Fibroblast of skin of right biceps (primary cell): ENCODE results near the gene RNF224.
A peak's percentile ranks its signal among the peaks of the same experiment; 100 is the strongest.
"Not testable (repeated sequence)": the region's sequence is repeated elsewhere in the genome, so short reads cannot be mapped to it uniquely, and the experiment has no call there.

Experiments used
- DNase-seq: peaks from one replicate; pipeline ENCODE4 v3.0.0-alpha.2; 2013

RNF224 gene

DNA sequence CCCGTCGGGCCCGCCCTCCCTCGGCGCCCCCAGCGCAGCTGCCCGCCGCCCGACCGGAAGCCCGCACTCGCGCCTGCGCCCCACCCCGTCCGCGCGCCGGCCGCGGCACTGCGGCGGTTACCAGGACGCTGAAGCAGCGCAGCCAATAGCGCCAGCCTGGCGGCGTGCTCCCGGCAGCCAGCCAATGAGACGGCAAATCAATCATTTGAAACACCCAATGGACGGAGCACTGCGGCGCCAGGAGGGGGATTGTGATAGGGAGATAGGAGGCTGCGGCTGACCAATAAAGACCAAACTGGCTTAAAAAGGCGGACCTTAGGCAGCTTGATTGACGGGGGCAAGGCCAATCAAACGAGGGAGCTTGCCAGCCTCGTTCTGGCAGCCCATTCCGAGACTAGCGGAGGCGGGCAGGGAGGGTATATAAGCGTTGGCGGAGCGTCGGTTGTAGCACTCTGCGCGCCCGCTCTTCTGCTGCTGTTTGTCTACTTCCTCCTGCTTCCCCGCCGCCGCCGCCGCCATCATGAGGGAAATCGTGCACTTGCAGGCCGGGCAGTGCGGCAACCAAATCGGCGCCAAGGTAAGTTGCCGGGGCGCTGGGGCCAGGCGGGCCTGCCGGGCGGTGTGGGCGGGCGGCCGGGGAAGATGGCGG, 13.7 kb downstream of the RNF224 start, which contains the start of gene TUBB4B:
Gene TUBB4B (plus strand): TSS at position 447 of the 649 bp plus-strand sequence. CDS start 74 bp downstream, at position 521.
- DNase-seq, result peak; percentile 100

DNA sequence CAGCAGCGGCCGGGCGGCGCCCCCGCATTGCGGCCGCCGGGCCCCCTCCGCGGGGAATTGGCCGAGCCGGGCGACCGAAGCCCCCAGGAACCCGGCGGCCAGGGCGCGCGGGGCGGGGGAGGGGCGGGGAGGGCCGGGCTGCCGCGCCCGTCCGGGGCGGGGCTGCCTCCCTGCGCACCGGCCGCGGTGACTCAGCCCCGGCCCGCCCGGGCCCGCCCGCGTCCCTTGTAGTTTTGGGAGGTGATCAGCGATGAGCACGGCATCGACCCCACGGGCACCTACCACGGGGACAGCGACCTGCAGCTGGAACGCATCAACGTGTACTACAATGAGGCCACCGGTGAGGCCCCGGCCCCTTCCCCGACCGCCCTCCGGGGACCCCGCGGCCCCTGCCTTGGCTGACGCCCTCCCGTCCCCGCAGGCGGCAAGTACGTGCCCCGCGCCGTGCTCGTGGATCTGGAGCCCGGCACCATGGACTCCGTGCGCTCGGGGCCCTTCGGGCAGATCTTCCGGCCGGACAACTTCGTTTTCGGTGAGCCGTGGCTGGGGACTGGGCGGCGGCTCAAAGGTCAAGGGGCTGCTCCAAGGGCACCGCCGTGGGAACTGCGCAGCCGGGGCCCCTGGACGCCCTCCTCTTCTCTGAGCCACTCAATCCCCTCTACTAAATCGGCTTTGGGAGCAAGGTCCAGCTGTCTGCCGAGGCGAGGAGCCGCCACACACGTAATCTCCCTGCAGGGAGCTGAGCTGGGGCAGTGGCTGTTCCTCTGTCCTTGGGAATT, 14.4 kb downstream of the RNF224 start:
- peak; percentile 60 for DNase-seq

DNA sequence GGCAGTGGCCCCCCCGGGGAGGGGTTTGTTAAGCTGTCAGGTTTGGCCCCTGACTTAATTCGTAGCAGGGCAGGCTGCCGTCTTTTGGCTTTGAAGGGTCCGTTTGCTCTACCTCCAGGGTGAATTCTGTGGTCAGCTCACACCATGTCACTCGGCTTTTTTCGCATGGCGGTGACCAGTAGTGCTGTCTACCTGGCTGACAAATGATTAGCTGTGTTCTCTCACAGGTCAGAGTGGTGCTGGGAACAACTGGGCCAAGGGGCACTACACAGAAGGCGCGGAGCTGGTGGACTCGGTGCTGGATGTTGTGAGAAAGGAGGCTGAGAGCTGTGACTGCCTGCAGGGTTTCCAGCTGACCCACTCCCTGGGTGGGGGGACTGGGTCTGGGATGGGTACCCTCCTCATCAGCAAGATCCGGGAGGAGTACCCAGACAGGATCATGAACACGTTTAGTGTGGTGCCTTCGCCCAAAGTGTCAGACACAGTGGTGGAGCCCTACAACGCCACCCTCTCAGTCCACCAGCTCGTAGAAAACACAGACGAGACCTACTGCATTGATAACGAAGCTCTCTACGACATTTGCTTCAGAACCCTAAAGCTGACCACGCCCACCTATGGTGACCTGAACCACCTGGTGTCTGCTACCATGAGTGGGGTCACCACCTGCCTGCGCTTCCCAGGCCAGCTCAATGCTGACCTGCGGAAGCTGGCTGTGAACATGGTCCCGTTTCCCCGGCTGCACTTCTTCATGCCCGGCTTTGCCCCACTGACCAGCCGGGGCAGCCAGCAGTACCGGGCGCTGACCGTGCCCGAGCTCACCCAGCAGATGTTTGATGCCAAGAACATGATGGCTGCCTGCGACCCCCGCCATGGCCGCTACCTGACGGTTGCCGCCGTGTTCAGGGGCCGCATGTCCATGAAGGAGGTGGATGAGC, 15.2 kb downstream of the RNF224 start:
- no peak for DNase-seq

DNA sequence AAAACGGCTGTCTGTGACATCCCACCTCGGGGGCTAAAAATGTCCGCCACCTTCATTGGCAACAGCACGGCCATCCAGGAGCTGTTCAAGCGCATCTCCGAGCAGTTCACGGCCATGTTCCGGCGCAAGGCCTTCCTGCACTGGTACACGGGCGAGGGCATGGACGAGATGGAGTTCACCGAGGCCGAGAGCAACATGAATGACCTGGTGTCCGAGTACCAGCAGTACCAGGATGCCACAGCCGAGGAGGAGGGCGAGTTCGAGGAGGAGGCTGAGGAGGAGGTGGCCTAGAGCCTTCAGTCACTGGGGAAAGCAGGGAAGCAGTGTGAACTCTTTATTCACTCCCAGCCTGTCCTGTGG, 15.9 kb downstream of the RNF224 start:
- not testable (repeated sequence) for DNase-seq

DNA sequence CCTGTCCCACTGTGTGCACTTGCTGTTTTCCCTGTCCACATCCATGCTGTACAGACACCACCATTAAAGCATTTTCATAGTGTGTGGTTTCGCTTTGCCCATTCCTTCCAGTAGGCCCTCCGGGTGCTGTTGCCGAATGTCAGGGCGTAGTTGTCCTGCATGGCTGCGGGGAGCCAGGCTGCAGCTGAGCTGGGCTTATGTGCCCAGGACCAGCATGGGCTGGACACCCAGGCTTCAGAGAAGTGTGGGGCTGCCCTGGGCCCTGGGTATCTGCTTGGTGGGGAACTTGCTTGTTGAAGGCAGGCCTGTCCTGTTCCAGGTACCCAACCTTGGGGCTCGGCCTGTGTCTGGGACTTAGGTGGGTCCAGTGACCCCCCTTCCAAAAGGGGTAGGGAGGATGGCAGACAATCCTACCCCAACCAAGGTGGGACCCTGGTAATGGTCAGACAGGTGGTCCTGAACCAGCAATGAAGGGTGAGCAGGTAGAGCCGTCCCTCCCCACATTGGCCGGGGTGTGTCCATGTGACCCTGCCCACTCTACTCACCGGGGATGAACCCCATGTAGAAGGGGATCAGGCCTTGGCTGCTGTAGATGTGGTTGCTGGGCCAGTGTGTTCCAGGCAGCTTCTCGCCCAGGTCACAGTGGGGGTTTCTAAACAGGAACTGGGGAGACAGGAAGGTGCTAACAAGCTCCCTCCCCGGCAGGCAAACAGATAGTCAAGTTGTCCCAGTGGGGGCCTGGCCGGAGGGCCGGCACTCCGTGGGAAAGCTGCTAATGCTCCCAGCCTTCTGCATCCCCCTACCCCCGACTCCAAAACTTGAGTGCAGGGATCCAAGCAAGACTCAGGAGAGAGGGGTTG, 16.6 kb downstream of the RNF224 start:
- peak; percentile 17 for DNase-seq

DNA sequence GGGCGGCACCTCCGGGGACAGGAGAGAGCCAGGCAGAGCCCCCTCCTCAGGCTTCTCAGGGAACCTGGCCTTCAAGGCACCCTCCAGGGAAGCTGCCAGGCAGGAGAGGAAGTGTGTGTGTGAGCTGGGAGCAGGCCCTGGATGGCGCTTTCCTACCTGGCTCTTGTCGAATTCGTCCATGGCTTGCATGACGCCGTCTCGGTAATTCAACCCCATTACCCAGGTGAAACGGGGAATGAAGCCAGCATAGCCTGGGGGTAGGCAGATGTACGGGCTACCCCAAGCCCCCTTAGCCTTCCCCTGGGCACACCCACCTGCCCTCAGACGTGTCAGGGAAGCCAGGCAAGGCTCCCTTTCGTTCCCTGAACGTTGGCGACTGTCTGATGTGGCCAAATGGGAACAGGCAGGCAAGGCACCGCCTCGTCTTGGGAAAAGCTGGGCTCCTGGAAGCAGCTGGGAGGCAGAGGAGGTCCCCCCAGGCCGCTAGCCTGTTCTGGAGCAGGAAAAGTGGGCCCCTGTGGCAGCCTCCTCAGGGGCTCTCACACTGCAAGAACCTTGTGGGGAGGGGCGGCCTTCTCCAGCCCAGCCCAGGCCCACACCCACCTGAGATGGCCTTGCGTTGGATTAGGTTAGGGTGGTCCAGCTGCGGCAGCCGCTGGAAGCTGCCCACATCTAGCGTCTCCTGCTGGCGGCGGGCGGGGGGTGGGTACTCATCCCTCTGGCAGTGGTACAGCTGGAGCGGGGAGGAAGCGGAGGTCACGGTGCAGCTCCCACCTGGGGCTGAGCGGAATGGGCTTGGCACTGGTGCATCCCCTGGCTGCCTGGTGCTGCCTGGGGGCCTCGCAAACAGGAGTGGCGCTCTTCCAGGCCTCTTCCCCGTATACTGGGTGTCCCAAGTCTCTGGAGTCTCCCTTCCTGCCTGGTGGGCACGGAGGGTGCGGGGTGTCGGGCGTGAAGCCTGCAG, 17.5 kb downstream of the RNF224 start:
- no peak for DNase-seq

DNA sequence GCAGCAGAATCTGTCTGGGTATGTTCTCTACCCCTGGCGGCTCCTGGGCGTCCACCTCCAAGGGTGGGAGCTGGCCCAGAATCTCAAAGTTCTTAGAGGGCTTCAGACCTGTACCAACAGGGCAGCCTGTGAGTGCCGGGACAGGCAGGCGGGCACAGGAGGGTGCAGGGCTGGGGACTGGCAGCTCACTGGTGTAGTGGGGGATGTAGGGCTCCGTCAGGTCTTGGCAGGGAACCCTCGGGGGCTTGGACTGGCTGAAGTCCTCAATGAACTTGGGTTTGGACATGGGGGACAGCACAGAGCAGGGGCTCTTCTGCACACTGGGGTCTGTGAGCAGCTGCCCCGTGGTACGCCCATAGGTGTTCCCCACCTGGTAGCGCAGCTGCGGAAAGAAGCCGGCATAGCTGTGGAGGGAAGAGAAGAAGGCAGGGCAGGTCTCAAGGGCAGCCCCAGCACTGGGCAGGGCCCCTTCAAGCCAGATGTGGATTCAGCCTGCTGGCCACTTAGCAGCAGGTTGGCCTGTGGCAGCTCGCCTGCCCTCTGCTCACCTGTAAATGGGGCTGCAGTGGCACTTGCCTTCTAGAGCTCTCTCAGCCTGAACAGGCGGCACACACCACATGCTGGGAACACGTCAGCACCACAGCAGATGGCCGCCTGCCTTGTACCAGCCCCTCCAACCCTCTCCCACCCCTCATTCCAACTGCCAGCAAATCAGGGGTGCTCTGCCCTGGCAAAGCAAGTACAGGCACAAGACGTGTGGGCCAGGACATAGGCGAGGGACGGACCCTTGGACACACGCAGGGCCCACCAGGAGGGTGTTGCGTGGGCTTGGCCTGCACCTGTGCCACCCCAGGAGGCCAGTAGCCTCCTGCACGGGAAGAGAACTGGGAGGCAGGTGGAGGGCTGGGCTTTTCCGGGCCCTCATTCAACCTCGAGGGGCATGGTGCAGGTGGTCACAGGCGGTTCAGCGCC, 18.4 kb downstream of the RNF224 start:
- DNase-seq, result no peak

DNA sequence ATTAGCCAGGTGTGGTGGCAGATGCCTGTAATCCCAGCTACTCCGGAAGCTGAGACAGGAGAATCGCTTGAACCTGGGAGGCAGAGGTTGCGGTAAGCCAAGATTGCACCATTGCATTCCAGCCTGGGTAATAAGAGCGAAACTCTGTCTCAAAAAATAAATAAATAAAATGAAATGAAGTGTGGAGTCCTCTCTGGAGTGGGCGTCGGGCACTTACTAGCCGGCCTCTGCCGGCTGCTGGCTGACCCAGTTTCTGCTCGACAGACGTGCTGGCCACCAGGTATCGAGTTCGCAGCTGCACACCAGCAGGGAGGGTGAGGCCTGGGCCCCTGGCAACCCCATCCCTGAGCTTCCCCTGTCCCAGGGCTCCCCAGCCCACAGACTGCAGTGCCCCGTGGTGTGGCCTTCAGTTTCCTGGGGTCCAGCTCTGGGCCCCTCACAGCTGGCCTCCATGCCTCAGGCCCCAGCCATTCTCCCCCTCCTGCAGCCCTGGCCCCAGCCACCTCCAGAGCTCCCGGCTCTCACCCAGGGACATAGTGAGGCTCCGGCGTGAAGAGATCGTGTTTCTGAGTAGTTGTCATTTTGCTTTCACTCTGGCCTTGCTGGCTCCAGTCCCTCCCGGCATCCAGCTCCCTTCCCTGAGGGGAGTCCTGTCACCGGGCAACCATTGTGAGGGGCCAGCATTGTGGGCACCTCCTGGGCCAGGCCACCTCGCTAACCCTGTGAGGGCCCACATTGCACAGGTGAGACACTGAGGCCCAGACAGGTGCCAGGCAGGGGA, 20.0 kb downstream of the RNF224 start:
- DNase-seq, result no peak

DNA sequence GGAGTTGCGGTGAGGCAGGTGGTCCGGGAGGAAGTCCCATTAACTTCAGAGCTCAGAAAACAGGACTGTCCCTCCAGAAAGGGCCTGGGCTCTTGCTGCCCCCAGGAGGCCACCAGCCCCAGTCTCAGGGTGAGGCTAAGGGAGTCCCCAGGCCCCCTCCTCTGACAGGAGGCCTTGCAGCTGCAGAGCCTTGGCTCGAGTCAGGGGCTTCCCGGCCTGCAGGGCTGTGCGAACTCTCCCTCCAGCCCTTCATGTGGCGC, 20.5 kb downstream of the RNF224 start:
- DNase-seq, result no peak

DNA sequence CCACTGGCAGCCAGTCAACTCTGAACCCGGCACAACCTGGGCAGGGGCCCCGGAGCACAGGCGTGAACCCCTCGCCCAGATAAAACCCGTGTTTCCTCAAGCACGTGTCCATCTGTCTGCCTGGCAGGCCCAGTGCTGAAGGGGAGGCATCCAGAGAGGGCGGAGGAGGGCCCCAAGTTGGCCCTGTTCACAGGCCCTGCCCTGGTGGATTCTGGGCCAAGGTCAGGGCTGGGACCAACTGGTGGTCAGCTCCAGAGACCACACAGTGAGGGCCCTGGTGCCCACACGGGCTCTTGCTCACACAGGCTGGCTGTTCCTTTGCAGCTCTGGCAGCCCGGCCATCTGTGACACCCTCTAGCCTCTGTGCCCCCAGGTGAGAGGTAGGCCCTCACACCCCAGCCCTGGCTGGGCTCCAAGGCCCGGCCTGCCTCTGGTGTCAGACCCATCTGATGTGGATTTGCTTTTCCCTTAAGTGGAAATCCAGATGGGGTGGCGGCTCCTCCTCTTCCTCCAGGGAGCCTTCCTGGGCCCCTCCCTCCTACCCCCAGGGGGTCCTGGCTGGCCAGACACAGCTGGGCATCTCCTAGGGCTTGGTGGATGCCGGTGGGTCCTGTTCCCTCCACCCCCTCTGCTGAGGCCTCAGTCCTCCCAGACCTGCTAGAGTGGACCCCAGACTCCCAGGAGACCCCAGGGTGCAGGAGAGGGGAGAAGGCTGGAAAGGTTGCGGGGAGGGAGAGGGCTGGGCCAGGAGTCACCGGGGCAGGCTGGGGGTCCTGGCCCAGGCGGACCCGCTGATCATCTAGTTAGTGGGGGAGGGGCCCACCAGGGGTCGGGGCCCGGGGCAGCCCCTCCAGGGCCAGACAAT, 23.3 kb downstream of the RNF224 start:
- no peak for DNase-seq

DNA sequence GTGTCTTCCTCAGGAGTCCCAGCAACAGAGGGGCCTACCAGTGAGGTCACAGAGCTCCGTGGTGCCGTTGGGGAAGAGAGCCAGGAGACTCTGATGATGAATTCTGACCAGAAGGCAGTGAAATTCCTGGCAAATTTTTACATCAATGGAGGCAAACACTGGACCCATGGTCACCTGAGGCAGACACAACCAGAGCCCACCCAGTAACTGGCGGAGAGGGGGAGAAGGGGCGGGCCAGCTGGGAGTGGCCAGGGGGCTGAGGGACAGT, 23.8 kb downstream of the RNF224 start, which contains the start of gene STPG3:
Gene STPG3 (plus strand): TSS at position 93 of the 268 bp plus-strand sequence. CDS start 1 bp downstream, at position 94.
- DNase-seq, result no peak

DNA sequence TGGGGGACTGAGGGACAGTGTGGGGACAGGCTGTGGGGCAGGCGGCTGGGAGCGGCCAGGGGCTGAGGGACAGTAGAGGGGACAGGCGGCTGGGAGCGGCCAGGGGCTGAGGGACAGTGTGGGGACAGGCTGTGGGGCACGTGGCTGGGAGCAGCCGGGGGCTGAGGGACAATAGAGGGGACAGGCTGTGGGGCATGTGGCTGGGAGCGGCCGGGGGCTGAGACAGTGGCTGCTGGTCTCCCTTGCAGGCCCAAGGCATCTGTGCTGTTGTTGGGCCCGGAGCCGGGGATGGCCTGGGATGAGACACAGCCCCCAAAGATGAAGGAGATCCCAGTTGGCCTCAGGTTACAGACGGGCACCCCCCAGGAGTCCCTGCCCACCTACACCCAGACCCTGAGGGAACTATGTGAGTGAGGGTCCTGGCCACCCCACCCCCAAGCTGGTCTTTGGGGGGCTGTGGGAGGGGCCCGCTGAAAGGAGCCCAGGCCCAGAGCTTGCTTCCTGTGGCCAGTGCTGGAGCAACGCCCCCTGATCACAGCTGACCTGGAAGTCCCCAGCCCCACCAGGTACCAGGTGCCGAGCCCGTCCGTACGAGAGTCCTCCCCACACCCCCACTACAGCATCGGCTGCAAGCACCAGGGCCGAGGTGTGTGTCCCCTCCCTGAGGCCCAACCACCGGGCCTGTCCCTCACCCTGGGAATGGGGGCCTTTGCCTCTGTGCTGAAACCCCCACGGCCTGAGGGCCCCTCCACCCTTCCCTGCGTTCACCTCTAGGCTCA, 24.4 kb downstream of the RNF224 start:
- no peak for DNase-seq

DNA sequence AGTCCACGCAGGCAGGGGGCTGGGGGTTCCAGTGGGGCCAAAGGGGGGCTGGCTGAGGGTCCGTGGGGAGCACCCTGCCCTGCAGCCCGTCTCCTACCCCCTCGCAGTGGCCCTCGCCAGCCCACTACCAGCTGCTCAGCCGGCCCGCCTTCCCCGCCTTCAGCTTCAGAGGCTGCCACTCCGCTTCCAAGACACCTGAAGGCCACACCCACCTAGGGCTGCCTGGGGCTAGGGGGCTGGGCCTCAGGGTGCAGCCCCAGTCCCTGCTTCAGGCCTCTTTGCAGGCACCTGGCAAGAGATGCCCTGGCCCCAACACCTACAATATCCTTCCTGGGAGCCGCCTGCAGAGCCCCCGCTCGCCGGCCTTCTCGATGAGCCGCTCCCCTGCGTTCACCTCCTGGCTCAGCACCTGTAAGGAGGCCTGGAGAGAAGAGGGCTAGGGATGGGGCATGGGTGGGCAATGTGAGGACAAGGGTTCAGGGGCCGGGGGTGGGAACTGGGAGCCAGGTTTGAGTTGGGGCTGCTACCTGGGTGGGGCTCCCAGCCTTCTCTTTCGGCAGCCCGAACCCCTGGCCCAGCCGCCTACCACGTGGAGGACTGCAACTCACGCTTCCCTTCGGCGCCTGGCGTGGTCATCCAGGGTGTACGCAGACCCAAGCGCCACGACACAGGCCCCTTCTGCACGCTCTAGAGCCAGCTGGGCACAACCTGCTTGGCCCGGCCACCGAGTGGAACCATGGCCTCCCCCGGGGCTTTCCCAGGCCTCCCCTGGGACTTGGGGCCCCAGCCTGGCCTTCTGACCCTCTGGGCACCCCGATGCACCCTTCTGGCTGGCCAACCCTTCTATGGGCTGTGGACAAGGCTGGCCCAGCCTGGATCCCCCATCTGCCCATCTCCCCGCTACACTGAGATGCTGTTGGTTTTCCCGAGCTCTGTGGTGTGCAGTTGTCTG, 25.5 kb downstream of the RNF224 start:
- no peak for DNase-seq

DNA sequence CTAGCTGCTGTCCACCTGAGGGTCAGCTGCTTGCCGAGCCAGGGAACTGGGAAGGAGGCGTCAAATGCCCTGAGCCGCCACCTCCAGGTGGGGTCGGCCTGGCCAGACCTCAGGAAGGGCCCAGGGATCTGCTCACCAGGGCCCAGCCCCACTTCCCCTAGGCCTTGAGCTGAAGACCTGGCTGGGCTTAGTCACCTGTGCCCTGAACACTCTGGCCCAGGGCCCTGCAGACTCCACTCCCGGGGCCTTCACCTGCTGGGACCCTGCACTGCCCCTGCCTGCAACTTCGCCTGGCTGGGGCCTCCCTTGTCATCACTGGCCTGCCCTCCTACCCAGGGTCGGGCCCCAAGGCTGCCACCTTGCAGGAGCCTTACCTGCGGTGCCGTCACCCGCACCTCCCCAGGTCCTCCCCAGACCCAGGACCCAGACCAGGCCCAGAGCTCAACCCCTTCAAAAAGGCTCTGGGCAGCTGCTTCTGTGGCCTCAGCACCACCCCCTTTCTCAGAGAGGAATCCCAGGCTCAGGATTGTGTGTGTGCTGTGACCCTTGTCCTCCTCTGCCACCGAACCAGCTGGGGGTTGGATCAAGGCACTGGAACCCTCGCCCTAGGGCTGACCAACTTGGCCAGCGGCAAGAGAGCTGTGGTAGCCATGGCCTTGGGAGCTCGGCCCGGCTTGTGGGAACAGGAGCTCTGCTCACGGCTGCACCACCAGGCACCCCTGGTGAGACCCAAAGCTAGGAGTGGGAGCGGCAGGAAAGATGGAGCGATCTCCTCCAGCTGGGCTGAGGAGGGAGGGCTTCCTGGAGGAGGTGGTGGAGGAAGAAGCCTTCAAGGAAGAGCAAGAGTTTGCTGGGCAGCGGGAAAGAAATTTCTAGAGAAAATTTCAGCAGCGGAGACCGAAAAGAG, 26.7 kb downstream of the RNF224 start:
- DNase-seq, result no peak
